Measurements from ENCODE around the gene HEPACAM.

Gene HEPACAM

DNA sequence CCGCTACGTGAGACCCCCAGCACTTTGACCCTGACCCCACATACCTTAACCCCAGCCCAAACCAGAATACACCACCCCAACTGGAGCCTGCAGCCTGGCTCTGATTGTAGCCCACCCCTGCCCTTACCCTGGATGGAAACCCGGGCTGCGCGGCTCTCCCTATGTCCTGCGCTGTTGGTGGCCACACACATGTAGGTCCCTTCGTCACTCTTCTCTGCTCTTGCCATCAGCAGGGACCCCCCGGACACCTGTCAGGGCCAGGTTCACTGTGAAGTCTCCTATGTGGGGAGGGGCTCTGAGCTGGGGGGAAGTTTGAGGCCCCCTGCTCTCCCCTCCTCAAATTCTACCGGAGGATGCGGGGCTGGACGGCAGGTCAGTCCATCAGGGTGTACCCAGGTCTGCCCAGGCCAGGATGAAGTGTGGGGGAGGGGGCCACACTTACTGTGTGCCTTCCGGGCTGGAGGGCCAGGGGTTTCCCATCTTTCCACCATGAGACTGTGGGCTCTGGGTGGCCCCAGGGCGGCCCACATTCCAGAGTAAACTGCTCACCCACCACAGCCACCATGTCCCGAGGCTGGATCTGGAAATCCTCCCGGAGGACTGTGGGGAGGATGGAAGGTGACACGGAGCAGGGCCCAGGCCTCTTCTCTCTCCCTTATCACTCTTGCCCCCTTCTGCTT is 39.6 kb downstream of the HEPACAM start:
- no peaks in the 10 kb centered on the region for H3K4me1 ChIP-seq (ENCODE audit: control insufficient read depth, insufficient read depth, low read length)
- no peaks in the 10 kb centered on the region for H3K9me3 ChIP-seq (ENCODE audit: control insufficient read depth, low read length)
- no peak overlapping the region for H3K9ac ChIP-seq (ENCODE audit: low read length)
- no peaks in the 10 kb centered on the region for H3K36me3 ChIP-seq (ENCODE audit: control insufficient read depth, insufficient read depth, low read length)
- no peaks in the 10 kb centered on the region for H3K27me3 ChIP-seq (ENCODE audit: control insufficient read depth, insufficient read depth, low read length)
- no peak overlapping the region for H3K4me3 ChIP-seq (ENCODE audit: low read length)

DNA sequence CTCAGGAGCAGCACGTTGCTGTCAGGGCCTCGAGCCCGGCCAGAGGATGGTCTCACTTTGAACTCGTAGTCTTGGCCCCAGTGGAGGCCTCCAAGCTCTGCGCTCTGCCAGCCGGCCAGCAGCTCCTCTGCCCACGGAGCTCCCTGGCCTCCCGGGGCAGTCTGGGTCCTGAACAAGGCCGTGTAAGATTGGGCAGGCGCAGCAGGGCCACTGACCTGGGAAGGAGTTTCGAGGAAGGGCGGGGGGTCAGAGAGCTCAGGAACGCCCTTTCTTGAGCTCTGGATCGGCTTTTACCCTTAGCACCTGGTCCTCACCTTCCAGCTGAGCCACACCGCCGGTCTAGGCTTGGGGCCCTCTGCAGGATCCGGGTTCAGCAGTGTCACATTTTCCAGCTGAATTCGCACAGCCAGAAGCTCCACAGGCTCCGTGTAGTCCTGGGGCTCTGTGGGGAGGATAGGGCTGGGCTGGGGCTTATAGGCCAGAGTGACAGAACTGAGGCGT is 40.3 kb downstream of the HEPACAM start:
- no peaks in the 10 kb centered on the region for H3K36me3 ChIP-seq (ENCODE audit: control insufficient read depth, insufficient read depth, low read length)
- no peak overlapping the region for H3K4me3 ChIP-seq (ENCODE audit: low read length)
- H3K27me3 ChIP-seq (ENCODE audit: control insufficient read depth, insufficient read depth, low read length), result no peaks in the 10 kb centered on the region
- H3K9ac ChIP-seq (ENCODE audit: low read length), result no peak overlapping the region
- no peaks in the 10 kb centered on the region for H3K4me1 ChIP-seq (ENCODE audit: control insufficient read depth, insufficient read depth, low read length)
- H3K9me3 ChIP-seq (ENCODE audit: control insufficient read depth, low read length), result no peaks in the 10 kb centered on the region

DNA sequence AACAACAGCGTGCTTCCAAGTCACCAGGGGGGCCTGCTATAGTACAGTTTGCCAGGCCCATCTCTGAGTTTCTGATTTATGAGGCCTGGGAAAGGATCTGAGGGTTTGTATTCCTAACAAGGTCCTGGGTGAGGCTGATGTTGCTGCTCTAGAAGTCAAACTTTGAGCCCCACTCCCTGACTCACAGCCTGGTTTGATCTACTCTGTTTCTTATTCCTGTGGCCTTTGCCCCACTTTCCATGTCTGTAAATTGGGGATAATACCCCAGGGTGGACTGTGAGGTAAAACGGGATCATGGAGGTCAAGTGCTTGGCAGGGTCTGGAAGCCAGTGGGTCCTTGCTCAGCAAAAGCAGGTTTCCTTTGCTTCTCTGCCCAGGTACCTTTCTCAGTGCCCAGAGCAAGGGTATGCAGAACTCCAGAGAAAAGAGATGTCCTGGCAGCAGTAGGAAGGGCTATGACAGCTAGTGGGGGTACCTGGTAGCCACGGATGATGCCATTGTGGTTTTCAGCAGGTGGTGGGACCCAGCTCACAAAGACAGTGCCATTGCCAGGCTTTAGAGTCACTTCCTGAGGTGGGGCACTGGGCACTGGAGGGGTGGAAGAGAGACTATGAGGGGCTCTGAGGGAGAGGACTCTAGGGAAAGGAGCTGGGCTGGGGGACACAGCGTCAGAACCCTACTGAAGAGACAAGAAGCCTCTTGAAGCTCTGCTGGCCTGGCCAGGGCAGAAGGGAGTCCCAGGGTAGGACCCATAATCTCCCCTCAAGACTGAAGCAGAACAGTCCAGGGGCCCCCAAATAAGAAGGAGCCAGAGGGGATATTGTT is 41.0 kb downstream of the HEPACAM start:
- Histone ChIP-seq H3K27me3 (ENCODE audit: control insufficient read depth, insufficient read depth, low read length) (no peaks in the 10 kb centered on the region), H3K9me3 (ENCODE audit: control insufficient read depth, low read length) (no peaks in the 10 kb centered on the region), H3K9ac (ENCODE audit: low read length) (no peak overlapping the region), H3K4me3 (ENCODE audit: low read length) (no peak overlapping the region), H3K36me3 (ENCODE audit: control insufficient read depth, insufficient read depth, low read length) (no peaks in the 10 kb centered on the region), H3K4me1 (ENCODE audit: control insufficient read depth, insufficient read depth, low read length) (no peaks in the 10 kb centered on the region)

DNA sequence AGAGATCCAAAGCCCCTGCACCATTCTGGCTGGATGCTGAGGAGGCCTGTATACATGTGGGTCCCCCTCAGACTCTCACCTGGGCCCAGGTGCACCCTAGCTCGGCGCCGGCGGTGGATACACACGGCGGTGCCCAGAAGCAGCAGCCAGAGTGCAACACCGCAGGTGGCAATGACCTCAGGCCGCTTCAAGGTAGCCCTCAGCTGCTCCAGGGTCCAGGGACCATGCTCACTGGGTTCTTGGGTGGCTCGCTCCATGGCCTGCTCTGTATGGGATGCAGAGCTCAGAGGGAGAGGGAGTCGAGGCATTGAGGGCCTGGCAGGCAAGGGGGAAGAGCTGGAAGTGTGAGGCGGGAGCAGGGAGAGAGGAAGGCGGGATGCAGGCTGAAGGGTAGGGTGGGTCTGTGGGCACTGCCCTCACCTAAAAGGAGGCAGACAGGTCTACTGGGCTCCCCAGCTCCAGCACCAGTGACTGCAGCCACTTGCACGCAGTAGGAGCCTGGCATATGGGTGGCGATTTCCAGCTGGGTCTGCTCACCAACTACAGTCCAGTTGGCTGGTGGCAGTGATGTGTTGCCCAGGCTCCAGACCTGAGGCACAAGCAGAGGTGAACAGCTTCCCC is 42.0 kb downstream of the HEPACAM start:
- H3K4me3 ChIP-seq (ENCODE audit: low read length), result no peak overlapping the region
- no peaks in the 10 kb centered on the region for H3K9me3 ChIP-seq (ENCODE audit: control insufficient read depth, low read length)
- H3K36me3 ChIP-seq (ENCODE audit: control insufficient read depth, insufficient read depth, low read length), result no peaks in the 10 kb centered on the region
- H3K4me1 ChIP-seq (ENCODE audit: control insufficient read depth, insufficient read depth, low read length), result no peaks in the 10 kb centered on the region
- no peak overlapping the region for H3K9ac ChIP-seq (ENCODE audit: low read length)
- H3K27me3 ChIP-seq (ENCODE audit: control insufficient read depth, insufficient read depth, low read length), result no peaks in the 10 kb centered on the region

DNA sequence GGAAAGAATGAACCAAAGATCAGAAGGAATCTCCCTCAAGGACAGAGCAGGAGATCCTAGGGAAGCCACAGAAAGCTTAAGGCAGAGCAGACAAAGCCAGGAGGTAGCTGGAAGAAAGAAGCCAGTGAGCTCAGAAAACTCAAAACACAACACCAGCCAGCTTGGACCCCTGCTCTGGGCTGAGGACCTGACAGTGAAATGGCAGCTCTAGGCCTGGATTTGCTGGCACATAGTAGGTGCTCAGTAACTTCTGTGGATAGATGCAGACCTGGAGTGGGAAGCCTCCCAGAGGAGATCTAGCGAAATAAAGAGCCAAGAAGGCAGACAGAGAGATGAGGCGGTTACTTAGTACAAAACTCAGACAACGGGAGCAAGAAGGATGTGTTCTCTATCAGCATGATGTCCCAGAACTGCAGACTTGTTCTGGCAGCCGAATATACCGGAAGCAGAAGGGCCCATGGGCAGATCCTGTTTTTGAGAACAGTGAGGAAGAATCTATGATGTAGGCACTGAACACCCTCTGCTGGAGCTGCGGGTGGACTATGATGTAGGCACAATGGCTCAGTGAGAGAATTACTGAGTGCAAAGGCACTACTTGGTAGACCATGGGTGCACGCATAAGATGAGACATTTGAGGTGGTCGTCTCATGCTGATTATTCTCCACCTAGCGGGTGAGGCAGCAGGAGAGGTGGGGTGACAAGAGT is 42.9 kb downstream of the HEPACAM start:
- H3K4me1 ChIP-seq (ENCODE audit: control insufficient read depth, insufficient read depth, low read length), result no peaks in the 10 kb centered on the region
- no peak overlapping the region for H3K9ac ChIP-seq (ENCODE audit: low read length)
- H3K27me3 ChIP-seq (ENCODE audit: control insufficient read depth, insufficient read depth, low read length), result no peaks in the 10 kb centered on the region
- H3K9me3 ChIP-seq (ENCODE audit: control insufficient read depth, low read length), result no peaks in the 10 kb centered on the region
- H3K4me3 ChIP-seq (ENCODE audit: low read length), result no peak overlapping the region
- H3K36me3 ChIP-seq (ENCODE audit: control insufficient read depth, insufficient read depth, low read length), result no peaks in the 10 kb centered on the region

DNA sequence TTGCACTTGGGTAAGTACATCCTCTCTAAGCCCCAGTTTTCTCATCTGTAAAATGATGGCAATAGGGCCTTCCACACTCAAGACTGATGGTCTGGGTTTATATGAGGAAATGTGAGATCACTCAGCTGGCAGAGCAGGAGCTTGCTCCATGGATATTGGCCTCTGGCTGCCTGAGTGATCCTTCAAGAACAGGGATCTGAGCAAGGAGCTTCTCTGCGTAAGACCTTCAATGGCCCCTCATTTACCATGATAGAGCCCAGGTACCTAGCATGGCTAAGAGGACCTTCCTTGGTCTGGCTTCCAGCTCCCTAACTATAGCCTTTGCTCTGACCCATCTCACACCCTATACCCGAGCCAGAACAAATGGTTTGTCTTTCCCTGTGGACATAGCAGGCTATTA is 43.7 kb downstream of the HEPACAM start:
- Histone ChIP-seq H3K4me3 (ENCODE audit: low read length) (no peak overlapping the region), H3K4me1 (ENCODE audit: control insufficient read depth, insufficient read depth, low read length) (no peaks in the 10 kb centered on the region), H3K27me3 (ENCODE audit: control insufficient read depth, insufficient read depth, low read length) (no peaks in the 10 kb centered on the region), H3K9me3 (ENCODE audit: control insufficient read depth, low read length) (no peaks in the 10 kb centered on the region), H3K9ac (ENCODE audit: low read length) (no peak overlapping the region), H3K36me3 (ENCODE audit: control insufficient read depth, insufficient read depth, low read length) (no peaks in the 10 kb centered on the region)

DNA sequence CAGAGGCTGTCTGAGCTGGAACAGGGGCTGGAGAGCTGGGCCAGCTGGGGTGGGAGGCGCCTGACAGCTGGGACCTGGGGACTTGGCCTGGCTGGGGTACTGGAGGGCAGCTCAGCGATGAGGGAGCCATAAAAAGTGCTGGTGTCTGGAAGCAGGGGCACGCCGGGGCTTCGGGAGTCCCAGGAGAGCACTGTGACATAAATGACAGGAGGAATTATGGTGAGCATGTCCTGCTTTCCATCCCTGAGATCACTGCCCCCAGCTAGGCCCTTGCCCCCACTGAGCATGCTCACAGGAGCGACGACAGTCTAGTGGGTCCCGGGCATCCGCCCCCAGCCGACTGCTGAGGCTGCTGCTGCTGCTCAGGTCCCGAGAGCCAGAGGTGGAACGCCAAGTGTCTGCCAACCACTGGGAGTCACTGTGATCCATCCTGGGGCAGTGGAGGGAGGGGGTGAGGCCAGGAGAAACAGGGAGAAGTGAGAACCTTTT is 44.4 kb downstream of the HEPACAM start:
- H3K36me3 ChIP-seq (ENCODE audit: control insufficient read depth, insufficient read depth, low read length), result no peaks in the 10 kb centered on the region
- H3K4me3 ChIP-seq (ENCODE audit: low read length), result no peak overlapping the region
- no peak overlapping the region for H3K9ac ChIP-seq (ENCODE audit: low read length)
- no peaks in the 10 kb centered on the region for H3K9me3 ChIP-seq (ENCODE audit: control insufficient read depth, low read length)
- H3K27me3 ChIP-seq (ENCODE audit: control insufficient read depth, insufficient read depth, low read length), result no peaks in the 10 kb centered on the region
- H3K4me1 ChIP-seq (ENCODE audit: control insufficient read depth, insufficient read depth, low read length), result no peaks in the 10 kb centered on the region

DNA sequence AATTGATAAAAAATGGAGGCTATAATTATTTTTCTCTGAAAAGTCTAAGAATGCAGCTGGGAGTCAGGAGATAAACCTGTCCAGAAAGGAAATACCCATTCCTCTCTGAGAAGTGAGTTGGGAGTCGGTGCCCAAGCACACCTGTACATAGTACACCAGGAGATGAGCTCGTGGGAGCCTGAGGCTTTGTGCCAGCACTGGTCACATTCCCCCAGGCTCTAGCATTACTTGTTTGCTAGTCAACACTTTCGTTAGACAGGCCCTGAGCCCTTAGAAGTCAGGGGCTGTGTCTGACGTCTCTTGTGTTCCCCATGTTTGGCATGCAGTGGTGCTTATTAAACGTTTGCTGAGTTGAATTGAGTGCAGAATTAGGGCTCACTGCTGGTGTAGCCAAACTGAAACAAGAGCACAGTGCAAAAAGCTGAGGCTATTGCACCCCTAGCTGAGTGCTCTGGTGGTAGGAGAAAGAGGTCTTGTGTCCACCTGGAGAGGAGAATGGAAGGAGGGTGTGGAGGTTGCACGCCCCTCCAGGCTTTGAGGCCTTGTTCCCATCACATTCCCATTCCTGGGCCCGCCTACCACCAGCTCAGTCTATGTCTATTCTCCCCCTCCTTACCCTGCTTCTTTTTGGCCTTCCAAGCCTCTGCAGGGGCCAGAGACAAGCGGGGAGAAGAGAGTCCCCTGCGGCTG is 45.0 kb downstream of the HEPACAM start:
- Histone ChIP-seq H3K4me3 (ENCODE audit: low read length) (no peak overlapping the region), H3K36me3 (ENCODE audit: control insufficient read depth, insufficient read depth, low read length) (no peaks in the 10 kb centered on the region), H3K4me1 (ENCODE audit: control insufficient read depth, insufficient read depth, low read length) (no peaks in the 10 kb centered on the region), H3K9me3 (ENCODE audit: control insufficient read depth, low read length) (no peaks in the 10 kb centered on the region), H3K27me3 (ENCODE audit: control insufficient read depth, insufficient read depth, low read length) (no peaks in the 10 kb centered on the region), H3K9ac (ENCODE audit: low read length) (no peak overlapping the region)

DNA sequence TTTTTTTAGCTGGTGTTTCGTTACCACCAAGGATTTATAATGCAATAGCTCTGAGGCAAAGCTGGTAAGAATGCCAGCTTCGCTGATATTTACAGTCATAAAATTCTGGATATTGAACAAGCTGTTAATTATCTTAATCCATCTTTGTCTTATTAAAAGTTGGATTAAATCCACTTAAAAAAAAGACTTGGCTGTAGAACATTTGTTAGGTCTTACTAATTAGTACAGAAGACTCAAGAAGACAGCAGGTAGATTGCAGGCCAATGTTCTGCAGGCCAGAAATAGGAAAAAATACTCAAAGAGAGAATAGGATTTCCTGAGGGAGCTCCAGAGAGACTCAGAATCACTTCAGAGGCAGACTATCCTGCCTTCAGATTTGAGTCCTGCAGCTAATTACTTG is 45.7 kb downstream of the HEPACAM start:
- H3K4me1 ChIP-seq (ENCODE audit: control insufficient read depth, insufficient read depth, low read length), result no peaks in the 10 kb centered on the region

DNA sequence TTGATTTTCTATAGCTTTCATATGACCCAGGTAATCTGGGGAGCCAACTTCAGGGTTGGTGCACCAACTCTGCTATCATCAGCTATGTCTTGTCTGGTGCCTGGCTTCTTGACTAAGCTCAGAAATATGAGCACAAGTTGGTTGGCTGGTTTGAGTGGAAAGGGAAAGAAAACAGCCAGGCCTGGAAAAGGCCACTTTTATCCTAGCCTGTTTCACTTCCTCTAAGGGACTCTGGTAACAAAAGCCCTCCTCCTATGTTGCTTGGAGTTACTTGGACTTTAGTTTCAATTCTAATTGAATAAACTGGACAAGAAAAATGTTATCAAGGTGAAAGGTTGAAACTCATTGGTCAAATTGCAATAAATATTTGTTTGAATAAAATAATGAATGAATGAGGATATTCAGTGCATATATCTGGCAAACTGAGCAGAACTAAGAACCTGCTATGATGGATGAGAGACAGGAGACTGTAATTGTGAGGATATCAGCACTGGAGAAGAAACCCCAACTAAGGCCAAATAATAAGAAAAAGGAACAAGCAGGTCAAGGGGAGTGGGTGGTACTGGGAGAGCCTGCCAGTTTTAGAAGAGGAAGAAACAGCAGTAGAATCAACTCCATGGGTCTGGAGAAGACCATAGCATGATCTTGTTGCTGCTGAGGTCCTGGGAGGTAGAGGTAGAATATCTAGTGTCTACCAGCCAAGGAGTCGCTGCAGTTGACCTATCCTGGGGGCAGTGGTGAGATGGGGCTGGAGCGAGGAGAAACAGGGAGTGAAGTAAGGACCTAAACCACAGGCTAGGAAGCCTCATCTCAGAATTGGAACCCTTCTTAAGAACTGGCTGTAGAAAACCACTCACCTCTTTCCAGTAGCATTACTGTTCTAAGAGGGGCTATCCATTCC is 46.4 kb downstream of the HEPACAM start:
- Histone ChIP-seq H3K9me3 (ENCODE audit: control insufficient read depth, low read length) (no peaks in the 10 kb centered on the region), H3K36me3 (ENCODE audit: control insufficient read depth, insufficient read depth, low read length) (no peaks in the 10 kb centered on the region), H3K4me3 (ENCODE audit: low read length) (no peak overlapping the region), H3K4me1 (ENCODE audit: control insufficient read depth, insufficient read depth, low read length) (no peaks in the 10 kb centered on the region), H3K9ac (ENCODE audit: low read length) (no peak overlapping the region), H3K27me3 (ENCODE audit: control insufficient read depth, insufficient read depth, low read length) (no peaks in the 10 kb centered on the region)

More for the DNA sequence above, 45.7 kb downstream of the HEPACAM start:
- Histone ChIP-seq H3K9ac (ENCODE audit: low read length) (no peak overlapping the region), H3K36me3 (ENCODE audit: control insufficient read depth, insufficient read depth, low read length) (no peaks in the 10 kb centered on the region), H3K27me3 (ENCODE audit: control insufficient read depth, insufficient read depth, low read length) (no peaks in the 10 kb centered on the region), H3K4me3 (ENCODE audit: low read length) (no peak overlapping the region), H3K9me3 (ENCODE audit: control insufficient read depth, low read length) (no peaks in the 10 kb centered on the region)

DNA sequence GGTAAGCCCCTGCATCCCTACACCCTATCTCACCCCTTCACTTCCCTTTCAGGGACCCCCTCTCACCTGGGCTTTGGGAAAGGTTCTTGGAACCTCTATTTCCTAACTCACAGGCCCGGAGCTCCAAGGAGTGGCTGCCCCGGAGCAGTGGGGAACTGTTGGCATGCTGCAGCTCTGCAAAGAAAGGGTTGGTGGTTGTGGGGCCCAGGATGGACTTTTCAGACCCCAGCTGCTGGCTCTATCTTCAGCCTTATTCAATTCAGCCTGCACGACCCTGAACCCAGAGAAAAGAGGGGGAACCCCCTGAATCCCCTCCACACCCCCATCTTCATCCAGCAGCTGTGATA is 48.2 kb downstream of the HEPACAM start:
- H3K27me3 ChIP-seq (ENCODE audit: control insufficient read depth, insufficient read depth, low read length), result no peaks in the 10 kb centered on the region
- no peak overlapping the region for H3K4me3 ChIP-seq (ENCODE audit: low read length)
- no peak overlapping the region for H3K9ac ChIP-seq (ENCODE audit: low read length)
- no peaks in the 10 kb centered on the region for H3K36me3 ChIP-seq (ENCODE audit: control insufficient read depth, insufficient read depth, low read length)
- H3K4me1 ChIP-seq (ENCODE audit: control insufficient read depth, insufficient read depth, low read length), result peaks cover 4% of the 10 kb centered on the region
- H3K9me3 ChIP-seq (ENCODE audit: control insufficient read depth, low read length), result no peaks in the 10 kb centered on the region
